Fibroblast of skin of back (primary cell): ENCODE measurements around the gene GRK5.

Source experiments
- DNase-seq: peaks from one replicate; pipeline ENCODE4 v3.0.0-alpha.2; 2013

Gene GRK5

DNA sequence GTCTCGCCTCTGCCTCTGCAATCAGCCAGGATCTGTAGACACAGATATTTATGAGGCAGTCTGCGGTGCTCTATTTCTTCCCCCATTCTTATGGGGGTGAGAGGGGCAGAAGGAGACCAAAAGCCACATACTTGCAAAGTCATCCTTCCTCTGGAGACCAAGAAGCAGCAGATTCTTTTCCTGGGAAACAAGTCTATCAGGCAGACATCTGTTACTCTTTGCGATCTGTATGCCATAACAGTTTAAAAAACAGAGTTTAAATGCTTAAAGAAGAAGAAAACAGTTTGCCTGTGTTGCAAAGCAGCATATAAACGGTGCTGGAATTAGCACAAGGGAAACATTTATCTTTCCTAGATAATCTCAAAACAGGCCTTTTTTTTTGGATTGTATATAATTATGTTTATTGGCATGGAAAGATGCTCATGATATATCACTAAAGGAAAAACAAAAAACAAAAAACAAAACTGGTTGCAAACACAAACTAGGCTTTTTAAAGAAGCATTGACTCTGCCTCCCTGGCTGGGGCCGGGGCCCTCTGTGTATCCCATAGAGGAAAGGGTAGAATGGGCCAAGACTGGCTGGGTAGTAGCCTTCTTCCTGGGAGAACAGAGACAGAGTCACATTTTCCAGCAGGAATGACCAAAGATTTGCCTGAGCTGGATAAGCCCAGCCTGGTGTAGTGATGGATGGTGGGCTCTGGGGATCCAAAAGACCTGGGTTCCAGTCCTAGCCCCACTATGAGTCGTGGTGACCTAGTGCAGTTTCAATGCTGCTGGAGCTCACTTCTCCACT lies 284.8 kb downstream of the GRK5 start:
- no peak for DNase-seq

DNA sequence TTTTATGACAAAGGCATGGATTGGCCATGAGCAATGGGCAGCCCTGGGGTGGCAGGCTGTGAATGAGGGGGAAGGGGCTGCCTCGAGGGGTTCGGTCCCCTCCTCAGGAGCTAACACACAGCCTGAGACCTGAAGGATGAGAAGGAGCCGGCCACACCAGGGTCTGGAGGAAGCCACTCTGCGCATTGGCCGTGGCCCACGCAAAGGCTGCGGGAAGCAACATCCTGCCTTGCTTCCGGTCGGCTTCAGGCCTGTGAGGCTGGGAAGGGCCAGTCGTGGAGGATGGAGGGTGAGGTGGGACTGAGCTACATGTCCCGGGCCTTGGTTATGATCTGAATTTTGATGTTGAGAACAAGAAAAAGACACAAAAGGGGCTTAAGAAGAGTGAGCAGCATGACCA lies 285.8 kb downstream of the GRK5 start:
- no peak for DNase-seq

DNA sequence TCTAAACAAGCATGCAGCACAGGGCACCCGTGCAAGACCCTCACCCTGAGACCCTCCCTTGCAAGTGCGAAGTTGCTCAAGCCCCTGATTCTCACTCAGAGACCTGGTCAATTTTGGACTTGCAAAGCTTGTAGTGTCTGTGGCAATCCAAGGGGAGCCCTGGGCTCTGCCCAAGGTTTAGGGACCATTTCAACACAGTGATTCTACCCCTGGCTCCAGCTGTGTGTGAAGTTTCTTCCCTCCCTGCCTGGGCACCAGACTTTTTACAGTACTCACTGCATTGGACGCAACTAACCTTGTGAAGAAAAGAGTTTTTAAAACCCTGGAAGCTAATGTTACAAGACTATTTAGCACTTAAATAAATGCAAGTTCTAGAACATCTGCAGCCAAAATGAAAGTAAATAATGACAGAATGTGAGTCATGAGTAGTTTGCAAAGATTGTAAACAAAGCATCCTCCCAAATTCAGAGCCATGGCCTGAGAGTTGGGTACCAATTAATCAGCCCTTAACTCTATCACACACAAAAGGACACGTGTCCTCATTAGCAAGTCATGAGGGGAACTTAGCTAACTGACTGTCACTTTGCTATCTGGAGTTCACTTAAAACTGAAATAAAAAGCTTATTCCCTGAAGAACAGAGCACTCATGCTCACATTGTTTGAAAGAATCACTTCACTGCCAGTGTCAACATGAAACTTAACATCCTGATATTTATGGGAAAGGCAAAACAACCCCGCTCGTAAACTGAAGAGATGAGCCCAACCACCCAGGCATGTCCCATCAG lies 287.1 kb downstream of the GRK5 start:
- no peak for DNase-seq

DNA sequence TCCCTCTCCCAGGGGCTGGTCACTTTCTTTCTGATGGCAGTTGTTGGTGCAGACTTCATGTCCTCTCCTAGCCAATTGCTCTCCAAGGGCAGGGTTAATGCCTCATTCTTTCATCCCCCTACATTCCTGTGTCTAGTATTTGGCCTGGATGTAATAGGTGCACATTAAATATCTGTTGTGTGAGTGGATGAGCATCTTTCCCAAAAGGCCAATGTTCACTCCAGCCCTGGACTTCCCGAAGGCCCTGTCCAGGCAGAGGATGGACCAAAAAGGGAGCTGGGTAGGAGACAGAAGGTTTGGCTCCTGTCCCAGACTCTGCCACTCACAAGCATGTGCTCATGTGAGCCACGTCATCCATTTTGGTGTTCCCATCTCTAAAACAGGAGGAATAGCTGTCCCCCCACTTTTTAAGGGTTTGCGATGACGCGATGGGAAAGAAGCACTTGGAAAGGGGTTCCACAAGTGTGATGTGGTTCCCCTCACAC lies 287.7 kb downstream of the GRK5 start:
- DNase-seq, result no peak

DNA sequence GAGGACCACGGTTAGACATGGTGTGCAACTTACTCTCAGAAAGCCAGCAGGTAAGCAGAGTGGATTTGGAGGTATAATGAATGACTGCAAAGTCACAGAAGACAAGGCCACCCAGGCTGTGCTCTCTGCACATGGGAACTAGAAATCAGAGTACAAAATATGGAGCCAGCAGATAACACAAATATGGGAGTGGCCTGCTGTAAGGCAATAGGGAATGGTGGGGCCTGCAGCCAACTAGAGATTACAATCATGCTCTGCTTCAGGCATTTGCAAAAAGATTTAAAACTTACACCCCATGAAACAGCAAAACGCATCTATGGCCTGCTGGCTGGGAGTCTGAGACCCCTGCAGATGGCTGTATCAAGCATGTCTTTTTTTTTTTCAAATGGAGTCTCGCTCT lies 288.2 kb downstream of the GRK5 start:
- no peak for DNase-seq

DNA sequence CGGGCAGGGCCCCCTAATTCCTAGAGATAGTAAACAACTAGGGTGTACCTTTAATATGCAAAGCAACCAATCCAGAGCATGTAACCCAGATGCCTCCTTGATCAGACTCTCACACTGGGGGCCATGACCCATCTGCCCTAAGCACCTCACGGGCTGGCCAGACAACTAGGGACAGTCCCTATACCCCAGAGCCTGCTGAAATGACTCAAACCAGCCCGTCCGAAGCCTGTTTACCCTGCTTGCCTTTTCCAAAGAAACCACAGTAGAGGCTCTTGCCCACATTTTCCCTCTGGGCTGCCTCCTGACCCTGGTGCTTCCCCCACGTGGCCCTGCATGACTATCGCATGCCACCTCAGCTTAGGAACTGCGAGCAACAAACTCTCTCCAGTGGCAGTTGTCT lies 288.9 kb downstream of the GRK5 start:
- no peak for DNase-seq

DNA sequence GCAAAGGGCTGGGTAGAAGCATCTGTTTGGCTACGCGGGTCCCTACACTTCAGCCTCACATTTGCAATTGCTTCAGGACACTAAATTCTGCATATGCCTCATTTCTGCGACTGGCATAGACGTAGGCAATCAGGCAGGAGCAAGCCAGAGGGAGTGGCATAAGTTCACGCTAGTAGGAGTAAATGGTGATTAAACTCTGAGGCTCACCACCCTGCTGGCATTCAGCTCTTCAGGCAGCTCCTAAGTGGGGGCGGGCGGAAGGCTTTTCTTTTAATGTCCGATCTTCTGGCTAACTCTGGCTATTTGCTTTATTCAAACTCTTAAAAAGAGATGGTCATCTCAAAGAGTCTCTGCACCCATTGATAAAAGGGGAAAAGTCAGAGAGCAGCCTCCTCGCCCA lies 289.9 kb downstream of the GRK5 start:
- no peak for DNase-seq

DNA sequence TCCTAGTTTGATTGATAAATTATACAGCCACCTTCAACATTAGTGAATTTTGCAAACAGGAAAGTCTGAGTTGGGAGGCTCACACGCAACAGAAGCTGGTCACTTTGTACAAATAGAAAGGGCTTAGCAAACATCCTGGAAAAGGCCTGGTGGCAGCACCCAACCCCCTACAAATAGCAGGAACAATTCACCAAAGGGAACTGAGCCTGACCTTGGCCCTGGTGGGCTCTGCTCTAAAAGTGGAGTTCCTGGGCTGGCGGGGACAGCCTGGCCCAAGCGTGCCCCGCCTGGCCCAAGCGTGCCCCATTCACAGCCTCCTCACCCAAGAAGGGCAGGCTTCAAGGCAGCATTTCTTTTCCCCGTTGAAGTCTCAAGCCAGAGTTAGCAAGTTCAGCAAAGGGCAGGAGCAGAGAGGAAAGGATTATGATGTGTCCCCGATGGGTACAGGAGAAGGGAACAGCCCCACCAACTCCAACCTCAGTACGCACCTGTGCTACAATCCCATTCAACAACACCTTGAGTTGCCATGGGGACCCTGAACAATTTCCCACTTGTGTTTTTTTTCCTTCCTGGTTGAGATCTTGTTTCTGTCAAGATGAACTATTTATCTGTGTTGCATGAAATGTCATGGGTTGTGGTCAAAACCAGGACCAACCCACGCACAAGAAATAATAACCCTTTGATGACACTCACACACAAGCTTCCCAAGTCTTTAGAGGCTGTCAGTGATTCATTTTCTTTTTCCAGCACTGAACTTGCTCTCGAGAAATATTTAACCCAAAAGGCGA lies 291.7 kb downstream of the GRK5 start:
- no peak for DNase-seq

DNA sequence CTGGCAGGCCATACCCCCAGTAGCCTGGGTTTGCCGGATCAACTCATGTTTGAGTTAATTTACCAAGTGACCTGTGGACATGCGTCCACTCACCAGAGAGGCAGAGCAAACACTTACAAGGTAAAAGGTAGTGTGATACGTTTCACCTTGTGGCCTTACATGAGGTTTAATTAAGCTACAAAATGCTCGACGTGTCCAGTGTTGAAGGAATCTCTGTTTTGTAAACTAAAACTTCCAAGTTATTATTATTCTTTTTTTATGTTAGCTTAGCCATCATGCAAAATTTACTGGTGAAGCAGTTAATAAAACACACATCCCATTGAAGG lies 292.3 kb downstream of the GRK5 start:
- DNase-seq, result no peak

DNA sequence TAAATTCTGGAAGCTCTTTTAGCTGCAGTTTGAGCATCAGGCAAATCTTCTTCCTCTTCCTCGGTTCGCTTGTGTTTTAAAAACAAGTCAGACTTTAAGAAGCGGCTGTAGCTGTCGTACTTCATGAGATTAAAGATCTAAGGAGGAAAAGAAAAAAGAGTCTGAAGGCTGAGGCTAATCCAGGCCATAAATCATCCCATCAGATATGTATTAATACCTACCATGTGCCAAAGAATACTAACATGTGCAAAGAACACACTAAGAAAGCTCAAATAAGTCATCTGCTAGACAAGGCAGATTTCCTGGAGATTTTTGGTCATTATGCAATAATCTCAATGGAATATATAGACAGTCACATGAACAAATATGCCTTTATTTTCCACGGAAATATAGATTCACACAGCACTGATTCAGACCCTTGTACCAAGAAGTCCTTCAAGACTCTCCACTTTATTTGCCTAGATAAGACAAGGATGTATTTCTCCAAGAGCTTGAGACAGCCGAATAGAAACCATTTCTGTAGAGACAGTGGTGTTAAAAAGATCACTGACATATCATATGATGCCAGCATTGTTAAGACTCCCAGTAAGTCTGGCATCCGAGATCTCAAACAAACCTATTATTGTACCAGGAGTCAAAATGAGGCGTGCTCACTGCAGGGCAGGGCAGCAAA lies 292.9 kb downstream of the GRK5 start:
- DNase-seq, result no peak

DNA sequence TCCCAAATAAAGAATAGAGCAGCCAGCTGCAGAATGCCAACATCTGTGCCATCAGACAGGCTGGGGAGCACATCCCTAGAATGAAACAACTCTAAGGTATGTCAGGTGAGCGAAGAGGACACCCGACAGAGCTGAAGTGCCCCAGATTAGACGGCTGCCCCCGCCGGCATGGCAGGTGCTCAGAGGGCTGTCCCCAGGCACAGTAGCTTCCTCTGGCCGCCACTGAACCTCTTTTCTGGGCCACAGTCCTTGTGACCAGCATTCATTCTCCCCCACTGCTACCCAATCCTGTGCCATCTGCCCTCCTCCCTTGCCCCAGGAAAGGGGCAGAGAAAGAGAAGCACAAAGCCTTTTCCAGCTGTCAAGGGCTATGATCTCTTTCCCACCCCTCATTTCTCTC lies 293.4 kb downstream of the GRK5 start:
- no peak for DNase-seq

DNA sequence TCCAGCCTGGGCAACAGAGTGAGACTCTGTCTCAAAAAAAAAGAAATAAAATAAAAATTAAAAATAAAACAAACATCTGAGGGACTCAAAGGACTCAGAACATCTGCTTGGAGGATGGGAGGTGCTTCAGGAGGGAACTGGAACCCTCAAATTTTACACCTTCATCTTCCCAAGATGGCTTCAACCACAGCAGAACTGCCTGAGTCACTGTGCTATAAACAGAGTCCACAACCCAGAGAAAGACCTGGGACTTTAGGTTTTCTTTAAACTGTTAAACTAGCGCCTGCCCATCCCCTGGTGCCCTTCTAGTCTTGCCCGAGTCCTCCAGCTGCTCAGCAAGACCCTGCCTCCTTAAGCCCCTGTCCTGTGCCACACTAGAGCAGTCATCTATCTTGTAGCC lies 294.3 kb downstream of the GRK5 start:
- no peak for DNase-seq

DNA sequence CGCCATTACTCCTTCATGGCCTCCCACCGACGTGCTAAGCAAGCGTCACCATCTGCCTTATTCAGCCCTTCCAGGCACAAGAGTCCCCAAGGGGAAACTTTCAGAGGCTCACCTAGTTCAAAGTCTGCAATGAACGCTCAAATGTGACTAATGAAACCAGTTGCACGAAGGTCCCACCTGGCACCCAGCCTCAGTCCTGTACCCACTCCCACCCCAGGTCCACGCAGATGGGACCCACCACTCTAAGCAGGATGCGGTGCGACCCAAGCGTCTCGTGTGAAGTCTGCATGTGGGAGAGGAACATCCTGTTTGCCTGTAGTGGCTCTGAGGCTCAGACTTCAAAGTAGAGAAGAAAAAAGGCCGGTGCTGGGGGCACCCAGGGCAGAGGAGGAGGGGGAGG lies 294.8 kb downstream of the GRK5 start:
- DNase-seq, result no peak

DNA sequence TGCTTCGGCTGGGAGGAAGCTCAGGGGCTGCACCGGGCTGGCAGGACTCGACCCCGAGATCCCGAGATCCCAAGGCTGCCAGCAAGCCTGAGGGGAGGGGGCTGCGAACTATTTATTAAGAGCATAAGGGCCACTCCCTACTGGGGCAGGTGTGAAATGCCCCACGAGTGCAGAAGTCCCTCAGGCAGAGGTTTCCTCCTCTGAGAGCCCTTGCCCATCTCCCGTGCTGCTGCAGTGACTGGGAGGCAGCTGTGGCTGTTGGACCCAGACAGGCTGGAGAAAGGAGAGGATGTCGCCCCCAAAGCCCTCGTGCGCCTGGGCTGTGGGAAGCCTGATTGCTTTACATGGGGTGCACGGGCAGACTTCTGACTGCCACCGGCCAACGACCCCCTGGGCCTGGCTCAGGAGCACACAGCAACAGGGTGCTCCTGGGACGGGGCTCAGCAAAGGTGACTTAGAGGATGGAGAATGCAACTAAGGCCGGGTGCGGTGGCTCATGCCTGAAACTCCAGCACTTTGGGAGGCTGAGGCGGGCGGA lies 295.3 kb downstream of the GRK5 start:
- DNase-seq, result no peak

DNA sequence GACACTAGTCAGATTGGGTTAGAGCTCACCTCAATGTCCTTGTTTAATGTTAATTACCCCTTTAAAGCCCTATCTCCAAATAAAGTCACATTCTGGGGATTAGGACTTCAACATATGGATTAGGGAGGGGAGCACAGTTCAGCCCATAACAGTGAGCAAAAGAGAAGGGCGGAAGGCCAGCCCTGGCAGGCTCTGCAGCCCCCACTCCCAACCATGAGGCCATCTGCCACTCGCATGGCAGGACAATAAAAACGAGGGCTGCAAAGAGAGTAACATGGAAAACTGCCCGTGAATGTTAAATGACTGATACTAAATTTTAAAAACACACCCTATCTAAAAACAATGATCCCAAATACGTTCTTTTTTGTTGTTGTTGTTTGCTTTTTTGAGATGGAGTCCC lies 296.4 kb downstream of the GRK5 start:
- DNase-seq, result no peak

DNA sequence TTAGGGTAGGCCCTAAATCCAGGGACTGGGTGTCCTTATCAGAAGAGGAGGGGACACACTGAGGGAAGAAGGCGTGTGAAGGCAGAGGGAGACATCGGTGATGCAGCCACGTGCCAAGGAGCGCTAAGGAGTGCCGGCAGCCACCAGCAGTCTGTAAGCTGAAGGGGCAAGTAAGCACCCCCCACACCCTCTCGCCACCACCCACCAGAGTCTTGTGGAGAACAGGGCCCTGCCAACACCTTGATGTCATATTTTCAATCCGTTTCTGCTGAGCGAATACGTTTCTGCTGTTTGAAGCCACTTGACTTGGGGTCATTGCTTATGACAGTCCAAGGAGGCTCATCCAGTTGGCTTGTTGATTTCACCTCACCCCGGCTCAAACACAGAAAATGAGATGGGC lies 297.3 kb downstream of the GRK5 start:
- DNase-seq, result no peak

DNA sequence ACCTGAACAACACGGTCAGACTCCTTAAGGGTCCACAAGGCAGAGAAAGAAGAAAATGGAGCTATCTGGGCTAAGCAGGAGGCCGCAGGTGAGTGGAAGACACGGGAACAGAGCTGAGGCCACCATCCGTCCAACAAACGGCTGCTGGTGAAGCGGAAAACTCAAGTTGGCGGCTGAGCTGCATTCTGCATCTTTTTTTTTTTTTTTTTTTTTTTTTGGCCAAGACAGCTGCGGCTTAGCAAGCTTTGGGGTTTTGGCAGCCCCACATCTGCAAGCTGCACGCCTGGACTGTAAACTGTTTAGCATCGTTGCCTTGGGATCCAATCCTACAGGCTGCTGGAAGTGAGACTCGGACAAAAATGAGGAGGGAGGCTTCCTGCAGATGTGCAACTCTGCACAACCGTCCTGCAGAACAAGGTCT lies 297.8 kb downstream of the GRK5 start:
- DNase-seq, result no peak
